GM19438 (cell line): Measurements from ENCODE around the gene FCMR.
"Not testable (repeated sequence)": the region's sequence is repeated elsewhere in the genome, so short reads cannot be mapped to it uniquely, and the experiment has no call there.

ENCODE experiments used
- ATAC-seq: cut with Tn5 transposase; IDR thresholded peaks from one replicate; pipeline ENCODE4 v1.9.1; 2021; ENCODE audit warnings: low read depth; ENCODE audit not compliant: unreplicated experiment

FCMR gene

GRCh38 chr1:206924592-206925105 lies 2.9 kb upstream of the FCMR start:
- ATAC-seq = peak; percentile 27

DNA sequence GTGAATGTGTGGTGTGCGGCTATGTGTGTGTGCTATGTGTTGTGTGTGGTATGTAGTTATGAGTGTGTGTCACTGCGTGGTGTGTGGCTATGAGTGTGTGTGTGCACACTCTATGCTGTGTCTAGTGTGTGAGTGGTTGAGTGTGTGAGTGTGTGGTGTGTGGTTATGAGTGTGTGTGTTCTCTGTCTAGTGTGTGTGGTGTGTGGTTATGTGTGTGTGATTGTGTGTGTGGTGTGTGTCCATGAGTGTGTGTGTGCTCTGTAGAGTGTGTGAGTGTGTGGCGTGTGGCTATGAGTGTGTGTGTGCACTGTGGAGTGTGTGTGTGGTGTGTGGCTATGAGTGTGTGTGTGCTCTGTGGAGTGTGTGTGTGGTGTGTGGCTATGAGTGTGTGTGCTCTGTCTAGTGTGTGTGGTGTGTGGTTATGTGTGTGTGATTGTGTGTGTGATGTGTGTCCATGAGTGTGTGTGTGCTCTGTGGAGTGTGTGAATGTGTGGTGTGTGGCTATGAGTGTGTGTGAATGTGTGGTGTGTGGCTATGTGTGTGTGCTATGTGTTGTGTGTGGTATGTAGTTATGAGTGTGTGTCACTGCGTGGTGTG lies 2.3 kb upstream of the FCMR start:
- ATAC-seq = not testable (repeated sequence)

- peak; percentile 63 for ATAC-seq
Observed at GRCh38 chr1:206923009-206923960, 1.5 kb upstream of the FCMR start.

DNA sequence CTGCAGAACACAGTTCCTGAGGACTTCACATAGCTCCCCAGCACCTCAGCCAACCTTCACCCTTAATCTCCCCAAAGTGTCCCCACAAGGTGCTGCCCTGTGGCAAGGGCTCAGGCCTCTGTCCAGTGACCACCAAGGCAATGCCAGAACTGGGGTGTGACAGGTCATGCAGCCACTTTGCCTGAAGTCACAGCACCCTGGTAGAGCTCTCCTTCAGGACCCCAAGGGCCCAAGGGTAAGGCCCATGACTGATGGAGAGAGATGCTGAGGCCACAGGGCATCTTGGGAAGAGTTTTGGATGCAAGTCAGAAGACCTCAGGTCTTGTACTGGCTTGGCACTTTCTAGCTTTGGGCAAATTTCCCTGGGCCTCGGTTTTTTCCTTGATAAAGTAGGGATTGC lies 783 bp upstream of the FCMR start:
- no peak for ATAC-seq

DNA sequence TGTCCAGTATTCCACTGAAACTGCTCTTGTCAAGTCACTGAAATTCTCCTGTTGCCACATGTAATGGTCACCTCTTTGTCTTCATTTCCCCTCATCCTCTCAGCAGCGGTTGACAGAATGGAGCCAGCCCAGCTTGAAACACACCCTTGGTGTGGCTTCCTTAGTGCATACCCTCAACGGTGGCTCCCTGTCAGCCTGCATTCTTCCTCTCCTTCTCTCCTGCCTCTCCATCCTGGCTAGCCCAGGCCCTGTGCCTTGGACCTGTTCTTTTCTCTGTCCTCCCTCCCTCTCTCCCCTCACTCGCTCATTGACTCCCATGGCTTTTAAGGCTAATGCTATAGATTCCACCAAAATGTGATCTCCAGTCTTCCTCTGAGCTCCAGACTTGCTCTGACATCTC lies 3.7 kb downstream of the FCMR start:
- no peak for ATAC-seq

- ATAC-seq = no peak
Observed at GRCh38 chr1:206916000-206916709, 5.6 kb downstream of the FCMR start.

GRCh38 chr1:206915030-206915735 lies 6.6 kb downstream of the FCMR start:
- no peak for ATAC-seq

DNA sequence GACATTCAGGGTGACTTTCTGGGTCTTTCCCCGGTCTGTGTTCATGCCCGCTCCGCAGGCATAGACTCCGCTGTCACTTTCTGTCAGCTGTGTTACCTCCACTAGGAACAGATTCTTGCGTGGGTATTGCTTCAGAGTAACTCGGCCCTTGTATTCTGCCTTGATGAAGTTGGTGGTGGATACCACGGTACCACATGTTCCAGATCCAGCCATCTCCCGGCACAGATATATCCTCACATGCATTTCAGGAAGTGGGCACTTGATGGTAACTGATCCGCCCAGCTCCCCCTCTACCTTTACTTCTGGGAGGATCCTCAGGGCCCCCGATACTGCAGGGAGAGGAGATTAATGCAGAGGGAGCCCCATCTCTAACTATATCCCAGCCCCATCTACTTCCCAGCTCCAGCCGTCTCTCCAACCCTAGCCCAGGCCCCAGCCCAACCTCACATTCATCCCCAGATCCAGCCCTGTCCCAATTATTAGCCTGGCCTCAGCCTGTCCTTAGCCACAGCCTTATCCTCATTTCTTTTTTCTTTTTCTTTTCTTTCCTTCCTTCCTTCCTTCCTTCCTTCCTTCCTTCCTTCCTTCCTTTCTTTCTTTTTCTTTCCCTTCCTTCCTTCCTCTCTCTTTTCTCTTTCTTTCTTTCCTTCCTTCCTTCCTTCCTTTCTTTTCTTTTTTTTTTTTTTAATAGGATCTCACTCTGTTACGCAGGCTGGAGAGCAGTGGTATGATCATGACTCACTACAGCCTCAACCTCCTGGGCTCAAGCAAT lies 7.8 kb downstream of the FCMR start:
- ATAC-seq = no peak

GRCh38 chr1:206912445-206913095 lies 9.2 kb downstream of the FCMR start:
- ATAC-seq = no peak

DNA sequence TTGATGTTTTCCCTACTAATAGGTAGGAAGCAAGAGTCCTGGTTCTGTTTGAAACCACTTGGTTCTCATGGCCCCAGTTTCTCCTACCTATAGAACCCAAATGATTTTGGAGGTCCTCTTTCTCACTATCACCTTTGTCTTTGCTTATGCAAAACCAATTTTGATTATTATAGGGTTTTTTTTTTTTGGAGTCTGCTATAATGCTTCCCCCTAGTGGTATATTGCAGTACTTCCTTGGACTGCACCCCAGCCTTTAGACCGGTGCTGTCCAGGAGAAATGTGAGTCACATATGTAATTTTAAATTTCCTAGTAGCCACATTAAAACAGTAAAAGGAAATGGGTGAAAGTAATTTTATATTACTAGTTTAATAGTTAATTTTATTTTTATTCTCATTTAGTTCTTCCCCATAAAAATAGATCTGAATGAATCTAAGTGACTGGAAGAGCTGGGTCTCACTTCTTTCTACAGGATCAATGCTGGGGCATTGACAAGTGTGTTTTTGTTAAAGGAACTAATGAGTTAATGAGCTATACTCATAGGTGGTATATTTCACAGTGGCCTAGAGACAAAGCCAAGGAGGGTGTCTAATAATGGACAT lies 10.6 kb downstream of the FCMR start:
- no peak for ATAC-seq

DNA sequence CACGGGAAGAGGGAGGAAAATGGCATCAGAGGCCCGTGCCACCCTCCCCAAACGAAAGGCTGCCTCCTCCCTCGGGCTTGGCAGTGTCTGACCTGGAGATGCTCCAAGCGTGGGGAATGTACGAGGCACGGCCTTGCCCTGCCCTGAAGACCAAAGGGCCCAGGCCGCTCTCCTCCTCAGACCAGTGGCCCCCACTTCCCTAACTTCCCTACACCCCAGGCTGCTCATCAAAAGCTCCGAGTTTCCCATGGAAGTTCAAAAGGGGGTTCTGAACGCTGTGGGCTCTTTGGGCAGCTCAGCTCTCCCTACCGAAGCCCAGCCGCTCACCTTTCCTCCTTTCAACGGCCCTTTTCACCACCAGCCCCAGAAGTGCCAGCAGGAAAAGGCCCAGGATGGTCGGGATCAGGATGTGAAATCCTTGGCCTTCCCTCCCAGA lies 11.8 kb downstream of the FCMR start:
- no peak for ATAC-seq

DNA sequence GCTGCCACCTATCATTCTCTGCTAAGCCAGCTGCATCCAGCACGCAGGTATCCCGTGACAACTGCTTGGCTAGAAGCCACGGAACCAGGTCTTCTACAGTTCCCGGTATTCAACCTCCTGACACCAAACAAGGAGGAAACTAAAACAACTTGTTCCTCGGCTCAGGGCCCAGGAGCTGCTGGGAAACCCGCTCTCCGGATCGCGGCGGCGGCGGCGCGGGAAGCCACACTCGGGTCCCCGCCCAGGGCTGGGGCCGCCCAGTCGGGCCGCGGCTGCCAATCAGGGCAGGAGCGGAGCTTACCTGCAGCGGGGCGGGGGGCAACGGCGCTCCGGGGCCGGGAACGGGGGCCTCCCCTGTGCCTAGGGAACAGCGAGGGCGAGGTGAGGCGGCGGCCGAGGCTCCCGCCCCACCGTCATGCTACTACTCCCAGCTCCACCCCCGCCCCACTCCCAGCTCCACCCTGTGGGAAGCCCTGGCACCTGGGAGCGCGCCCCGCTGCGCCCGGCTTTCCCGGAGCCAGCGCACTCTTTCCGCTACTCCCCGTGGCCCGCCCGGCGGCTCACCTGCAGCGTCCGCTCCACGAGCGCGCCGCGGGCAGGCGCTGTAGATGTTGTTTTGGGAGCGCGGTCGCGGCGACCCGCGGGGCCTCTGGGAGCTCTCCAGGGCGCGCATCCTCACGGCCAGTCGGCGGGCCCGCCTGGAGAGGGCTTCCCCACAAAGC lies 12.4 kb downstream of the FCMR start:
- no peak for ATAC-seq

- ATAC-seq = no peak
Observed at GRCh38 chr1:206908038-206908437, 13.7 kb downstream of the FCMR start.

- ATAC-seq = no peak
Observed at GRCh38 chr1:206907304-206907991, 14.3 kb downstream of the FCMR start.

DNA sequence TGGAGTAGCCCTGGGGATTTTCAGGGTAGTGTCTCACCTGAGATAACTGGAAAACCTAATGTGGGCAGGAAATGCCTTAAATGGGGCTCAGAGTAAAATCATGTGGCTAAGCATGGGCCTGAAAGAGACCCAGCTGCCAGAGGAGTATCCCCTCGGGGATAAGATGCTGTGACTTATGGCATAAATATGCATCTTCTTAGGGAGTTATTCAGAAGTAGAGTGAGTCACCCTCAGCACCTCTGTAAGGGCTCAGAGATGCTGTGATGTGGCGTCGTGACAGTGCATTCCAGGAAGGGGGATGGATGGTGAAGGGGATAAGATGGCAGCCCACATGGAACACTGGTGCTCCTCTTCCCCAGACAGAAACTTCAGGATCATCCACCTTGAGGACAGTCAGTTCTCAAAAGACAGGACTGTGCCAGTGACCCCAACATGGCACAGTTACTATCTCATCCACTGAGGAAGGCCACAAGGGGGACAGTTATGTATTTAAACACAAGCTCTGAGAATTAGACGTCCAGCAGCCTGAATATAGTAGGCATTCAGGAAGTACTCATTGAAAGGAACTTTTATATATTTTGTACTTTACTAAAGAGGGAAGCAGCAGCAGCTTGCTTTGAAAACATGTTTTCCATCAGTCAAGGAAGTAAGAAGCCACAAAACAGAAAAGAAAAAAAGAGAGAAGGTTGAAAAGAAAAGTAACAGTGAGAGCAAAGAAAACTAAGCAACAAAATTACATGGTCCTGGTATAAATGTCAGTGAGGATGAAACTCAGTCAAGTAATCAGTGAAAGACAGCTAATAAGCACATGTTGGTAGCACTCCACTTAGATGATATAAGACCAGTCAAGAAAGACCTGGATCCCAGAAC lies 16.2 kb downstream of the FCMR start:
- no peak for ATAC-seq

DNA sequence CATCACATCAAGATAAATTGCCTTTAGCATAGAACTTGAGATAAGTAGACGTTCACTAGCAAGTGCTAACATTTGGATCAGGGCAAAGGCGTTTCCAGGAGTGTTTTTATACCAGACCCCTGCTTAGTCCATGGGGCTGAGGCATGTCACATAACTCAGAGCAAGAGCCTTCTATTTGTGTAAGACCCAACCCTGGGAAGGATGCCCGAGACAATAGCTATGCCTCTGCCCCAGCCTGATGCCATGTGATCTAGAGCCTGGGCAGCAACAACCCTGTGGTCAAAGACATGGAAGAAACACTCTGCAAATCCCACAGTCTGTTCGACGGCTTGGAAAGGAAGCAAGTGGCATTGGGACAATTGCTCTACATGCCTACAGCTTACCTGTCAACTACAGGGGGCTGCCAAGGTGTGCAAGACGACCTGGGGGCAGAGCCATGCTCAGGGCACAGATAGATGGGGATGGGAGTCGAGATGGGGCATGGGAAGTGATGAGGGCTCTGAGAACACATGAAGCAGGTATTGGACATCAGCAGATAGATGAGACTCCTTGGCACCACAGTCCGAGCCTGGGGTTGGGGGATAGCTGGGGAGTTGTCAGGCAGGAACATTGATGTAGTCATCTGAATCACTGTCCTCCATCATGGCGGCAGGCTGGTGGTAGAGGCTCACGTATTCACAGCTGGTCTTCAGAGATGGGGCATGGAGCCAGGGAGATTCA lies 17.2 kb downstream of the FCMR start:
- no peak for ATAC-seq
